Activated T-helper 2 cell treated with anti-CD3 and anti-CD28 coated beads, Interferon-gamma antibody, Interleukin-2, Interleukin-4, amounts not matched to agents 10 μg/mL and 5 μg/mL and 100 μg/mL, durations not matched to agents 14 hours and 24 hours and 36 hours (primary cell): ENCODE results near the gene SRSF3. TPM values are rescaled to one million over a fixed set of nuclear protein-coding genes. Genes with fewer than 3 reads are reported as not detected.
"Not testable (repeated sequence)": the region's sequence is repeated elsewhere in the genome, so short reads cannot be mapped to it uniquely, and the experiment has no call there.

ENCODE experiments used
- DNase-seq: peaks from one replicate; pipeline ENCODE4 v3.0.0; 2021; ENCODE audit warnings: low spot score
- H3K27ac Mint-ChIP-seq: one replicate; pipeline ENCODE4 v1.8.0; 2021; ENCODE audit warnings: mixed read lengths
- H3K27me3 Mint-ChIP-seq: one replicate; pipeline ENCODE4 v1.8.0; 2021; ENCODE audit warnings: low read depth, mixed read lengths
- H3K36me3 Mint-ChIP-seq: one replicate; pipeline ENCODE4 v1.8.0; 2021; ENCODE audit warnings: low read depth, mixed read lengths
- H3K4me1 Mint-ChIP-seq: one replicate; pipeline ENCODE4 v1.8.0; 2021; ENCODE audit warnings: low read depth, mixed read lengths
- H3K4me3 Mint-ChIP-seq: one replicate; pipeline ENCODE4 v1.8.0; 2021; ENCODE audit warnings: low read depth, mild to moderate bottlenecking, moderate library complexity, mixed read lengths
- H3K9me3 Mint-ChIP-seq: one replicate; pipeline ENCODE4 v1.8.0; 2021; ENCODE audit warnings: mixed read lengths
- intact Hi-C: fragments of 100-400 bp; cut with micrococcal nuclease; formaldehyde crosslinking; loops from one replicate; pipeline ENCODE4 v1.15.1; 2023
- total RNA-seq: library from RNA; stranded (reverse); gene quantifications from 2 replicates; pipeline ENCODE4 v1.2.3, GENCODE V29; 2022

Gene SRSF3
- total RNA-seq, 1 donor from 2014 or later: 512 TPM

DNA sequence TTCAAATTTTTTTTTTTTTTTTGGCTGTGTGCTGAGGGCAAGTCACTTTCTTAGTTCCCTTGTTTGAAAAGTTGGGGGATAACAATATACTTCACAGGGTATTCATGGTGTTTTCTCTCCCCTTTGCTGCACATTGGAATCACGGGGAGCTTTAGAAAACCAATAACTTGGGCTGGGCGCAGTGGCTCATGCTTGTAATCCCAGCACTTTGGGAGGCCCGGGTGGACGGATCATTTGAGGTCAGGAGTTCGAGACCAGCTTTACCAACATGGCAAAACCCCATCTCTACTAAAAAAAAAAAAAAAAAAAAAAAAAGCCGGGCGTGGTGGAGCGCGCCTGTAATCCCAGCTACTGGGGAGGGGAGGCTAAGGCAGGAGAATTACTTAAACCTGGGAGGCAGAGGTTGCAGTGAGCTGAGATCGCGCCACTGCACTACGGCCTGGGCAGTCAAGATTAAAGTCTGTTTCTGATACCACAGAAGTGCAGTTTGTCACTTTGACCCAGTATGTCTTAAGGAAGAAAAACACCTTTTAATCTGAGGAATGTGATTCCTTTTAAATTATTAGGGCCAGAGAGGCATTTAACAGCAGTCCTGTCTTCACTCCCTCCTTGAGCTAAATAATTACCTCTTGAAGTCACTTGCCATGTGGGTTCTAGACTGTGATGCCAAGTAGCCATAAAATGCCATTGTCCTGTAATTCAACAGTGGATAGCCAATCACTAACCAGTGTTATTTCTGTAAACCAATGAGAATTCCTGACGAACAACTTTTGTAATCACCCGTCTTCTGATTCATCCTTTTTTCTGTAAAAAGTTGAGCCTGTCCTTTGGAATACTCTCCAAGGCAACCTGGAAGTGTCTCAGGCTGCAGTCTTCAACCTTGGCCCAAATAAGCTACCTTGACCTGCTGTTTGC is 16.1 kb downstream of the SRSF3 start:
- H3K4me1 Mint-ChIP-seq: peaks cover 24% of the 10 kb centered on the region
- intact Hi-C loops: no loop called here
- peaks cover 81% of the 10 kb centered on the region for H3K36me3 Mint-ChIP-seq
- no peaks in the 10 kb centered on the region for H3K9me3 Mint-ChIP-seq
- DNase-seq: no peak
- H3K27me3 Mint-ChIP-seq: no peaks in the 10 kb centered on the region
- H3K4me3 Mint-ChIP-seq: no peak overlapping the region
- peak overlapping the region; percentile 73 for H3K27ac Mint-ChIP-seq

DNA sequence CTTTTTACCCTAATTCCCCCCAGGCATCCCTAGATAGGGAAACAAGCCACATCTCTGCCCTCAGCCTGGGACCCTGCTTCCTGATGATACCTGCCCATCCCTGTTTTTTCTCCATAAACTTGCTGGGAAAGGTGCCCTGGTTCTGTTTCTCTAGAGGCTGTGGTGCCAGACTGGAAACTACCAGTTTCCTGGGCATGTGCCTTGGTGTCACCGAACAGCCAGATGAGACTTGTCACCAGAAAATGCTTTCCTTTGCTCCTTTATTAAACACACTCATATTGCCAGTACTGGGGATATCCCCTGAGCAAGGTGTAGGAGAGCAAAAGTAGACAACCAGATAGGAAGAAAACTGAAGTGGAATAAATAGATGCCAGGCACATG is 16.8 kb downstream of the SRSF3 start:
- no peak for DNase-seq
- H3K9me3 Mint-ChIP-seq: no peaks in the 10 kb centered on the region
- peak overlapping the region; percentile 68 for H3K27ac Mint-ChIP-seq
- intact Hi-C loops: no loop called here
- peaks cover 21% of the 10 kb centered on the region for H3K4me1 Mint-ChIP-seq
- H3K36me3 Mint-ChIP-seq: peaks cover 78% of the 10 kb centered on the region
- H3K4me3 Mint-ChIP-seq: no peak overlapping the region
- H3K27me3 Mint-ChIP-seq: no peaks in the 10 kb centered on the region

DNA sequence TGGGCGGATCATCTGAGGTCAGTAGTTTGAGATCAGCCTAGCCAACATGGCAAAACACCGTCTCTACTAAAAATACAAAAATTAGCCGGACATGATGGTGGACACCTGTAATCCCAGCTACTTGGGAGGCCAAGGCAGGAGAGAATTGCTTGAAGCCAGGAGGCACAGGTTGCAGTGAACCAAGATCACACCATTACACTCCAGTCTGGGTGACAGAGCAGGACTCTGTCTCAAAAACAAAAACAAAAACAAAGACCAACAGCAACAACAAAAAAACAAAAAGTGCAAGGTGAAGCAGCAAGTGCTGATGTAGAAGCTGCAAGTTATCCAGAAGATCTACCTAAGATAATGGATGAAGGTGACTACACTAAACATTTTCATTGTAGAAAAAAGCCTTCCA is 17.5 kb downstream of the SRSF3 start:
- H3K4me3 Mint-ChIP-seq, DNase-seq, H3K27me3 Mint-ChIP-seq, H3K9me3 Mint-ChIP-seq, intact Hi-C loops: not testable (repeated sequence)
- H3K36me3 Mint-ChIP-seq: peaks cover 72% of the 10 kb centered on the region
- H3K4me1 Mint-ChIP-seq: peaks cover 21% of the 10 kb centered on the region
- H3K27ac Mint-ChIP-seq: peak overlapping the region; percentile 52

DNA sequence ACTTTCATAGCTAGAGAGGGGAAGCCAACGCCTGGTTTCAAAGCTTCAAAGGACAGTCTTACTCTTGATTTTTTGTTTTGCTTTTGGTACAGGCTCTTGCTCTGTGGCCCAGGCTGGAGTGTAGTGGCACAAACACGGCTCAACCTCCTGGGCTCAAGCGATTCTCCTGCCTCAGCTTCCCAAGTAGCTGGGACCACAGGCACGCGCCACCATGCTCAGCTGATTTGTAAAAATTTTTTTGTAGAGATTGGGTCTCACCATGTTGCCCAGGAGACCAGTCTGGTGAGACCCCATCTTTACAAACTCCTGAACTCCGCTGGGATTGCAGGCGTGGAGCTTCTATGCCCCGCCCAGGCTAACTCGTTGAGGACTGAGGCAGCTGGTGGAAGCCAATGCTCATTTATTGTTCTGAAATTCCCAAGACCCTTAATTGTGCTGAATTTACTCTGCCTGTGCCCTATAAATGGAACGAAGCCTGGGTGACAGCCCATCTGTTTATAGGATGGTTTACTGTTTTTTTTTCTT is 18.0 kb downstream of the SRSF3 start:
- Mint-ChIP-seq H3K27ac (no peak overlapping the region), H3K4me3 (no peak overlapping the region), H3K9me3 (no peaks in the 10 kb centered on the region), H3K36me3 (peaks cover 69% of the 10 kb centered on the region), H3K4me1 (peaks cover 21% of the 10 kb centered on the region), H3K27me3 (no peaks in the 10 kb centered on the region)
- intact Hi-C loops: no loop called here
- DNase-seq: no peak

DNA sequence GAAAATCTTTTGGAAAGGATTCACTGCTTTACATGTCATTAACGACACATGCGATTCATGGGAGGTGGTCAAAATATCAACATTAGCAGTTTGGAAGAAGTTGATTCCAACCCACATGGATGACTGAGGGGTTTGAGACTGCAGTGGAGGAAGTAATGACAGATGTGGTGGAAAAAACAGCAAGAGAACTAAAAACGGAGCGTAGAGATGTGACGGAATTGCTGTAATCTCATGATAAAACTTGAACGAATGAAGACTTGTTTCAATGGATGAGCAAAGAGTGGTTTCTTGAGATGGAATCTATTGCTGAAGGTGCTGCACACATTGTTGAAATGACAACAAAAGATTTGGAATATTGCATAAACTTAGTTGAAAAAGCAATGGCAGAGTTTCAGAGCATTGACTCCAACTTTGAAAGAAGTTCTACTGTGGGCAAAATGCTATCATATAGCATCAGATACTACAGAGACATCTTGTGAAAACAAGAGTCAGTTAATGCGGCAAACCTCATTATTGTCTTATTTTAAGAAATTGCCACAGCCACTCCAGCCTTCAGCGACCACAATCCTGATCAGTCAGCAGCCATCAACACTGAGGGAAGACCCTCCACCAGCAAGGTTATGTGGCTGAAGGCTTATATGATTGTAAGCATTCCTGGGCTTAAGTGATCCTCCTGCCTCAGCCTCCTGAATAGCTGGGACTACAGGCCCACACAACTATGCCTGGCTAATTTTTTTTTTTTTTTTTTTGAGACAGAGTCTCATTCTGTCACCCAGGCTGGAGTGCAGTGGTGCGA is 19.2 kb downstream of the SRSF3 start:
- H3K36me3 Mint-ChIP-seq: peaks cover 56% of the 10 kb centered on the region
- no peaks in the 10 kb centered on the region for H3K9me3 Mint-ChIP-seq
- H3K27me3 Mint-ChIP-seq: no peaks in the 10 kb centered on the region
- H3K27ac Mint-ChIP-seq: peak overlapping the region; percentile 16
- intact Hi-C loops: no loop called here
- no peak overlapping the region for H3K4me3 Mint-ChIP-seq
- H3K4me1 Mint-ChIP-seq: peaks cover 16% of the 10 kb centered on the region
- no peak for DNase-seq

DNA sequence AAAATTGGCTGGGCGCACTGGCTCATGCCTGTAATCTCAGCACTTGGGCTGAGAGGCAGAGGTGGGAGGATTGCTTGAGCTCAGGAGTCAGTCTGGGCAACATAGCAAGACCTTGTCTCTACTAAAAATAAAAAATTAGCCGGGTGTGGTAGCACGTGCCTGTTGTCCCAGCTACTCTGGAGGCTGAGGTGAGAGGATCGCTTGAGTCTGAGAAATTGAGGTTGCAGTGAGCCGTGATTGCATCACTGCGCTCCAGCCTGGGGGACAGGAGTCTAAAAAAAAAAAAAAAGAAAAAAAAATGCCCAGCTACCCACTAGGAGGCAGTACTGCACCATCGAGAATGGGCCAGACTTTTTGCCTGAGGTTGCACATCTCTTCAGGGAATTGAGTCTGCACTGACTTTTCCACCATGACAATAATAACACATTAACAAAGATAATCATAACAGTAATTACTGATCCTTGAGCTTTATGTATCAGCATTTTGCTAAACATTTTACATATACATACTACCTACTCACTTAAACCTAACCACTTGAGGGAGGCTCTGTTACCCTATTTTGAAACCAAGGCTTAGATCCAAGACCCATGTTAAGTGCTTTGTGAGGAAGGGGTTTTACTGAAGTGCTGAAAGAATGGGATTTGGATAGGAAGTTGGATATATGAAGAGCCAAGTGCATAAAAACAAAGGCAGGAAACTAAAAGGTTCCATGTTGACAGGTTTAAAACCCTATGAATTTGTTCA is 21.0 kb downstream of the SRSF3 start:
- peaks cover 11% of the 10 kb centered on the region for H3K4me1 Mint-ChIP-seq
- H3K27me3 Mint-ChIP-seq: no peaks in the 10 kb centered on the region
- no peaks in the 10 kb centered on the region for H3K9me3 Mint-ChIP-seq
- H3K27ac Mint-ChIP-seq: no peak overlapping the region
- intact Hi-C loops: no loop called here
- peaks cover 41% of the 10 kb centered on the region for H3K36me3 Mint-ChIP-seq
- no peak overlapping the region for H3K4me3 Mint-ChIP-seq
- DNase-seq: peak; percentile 22

DNA sequence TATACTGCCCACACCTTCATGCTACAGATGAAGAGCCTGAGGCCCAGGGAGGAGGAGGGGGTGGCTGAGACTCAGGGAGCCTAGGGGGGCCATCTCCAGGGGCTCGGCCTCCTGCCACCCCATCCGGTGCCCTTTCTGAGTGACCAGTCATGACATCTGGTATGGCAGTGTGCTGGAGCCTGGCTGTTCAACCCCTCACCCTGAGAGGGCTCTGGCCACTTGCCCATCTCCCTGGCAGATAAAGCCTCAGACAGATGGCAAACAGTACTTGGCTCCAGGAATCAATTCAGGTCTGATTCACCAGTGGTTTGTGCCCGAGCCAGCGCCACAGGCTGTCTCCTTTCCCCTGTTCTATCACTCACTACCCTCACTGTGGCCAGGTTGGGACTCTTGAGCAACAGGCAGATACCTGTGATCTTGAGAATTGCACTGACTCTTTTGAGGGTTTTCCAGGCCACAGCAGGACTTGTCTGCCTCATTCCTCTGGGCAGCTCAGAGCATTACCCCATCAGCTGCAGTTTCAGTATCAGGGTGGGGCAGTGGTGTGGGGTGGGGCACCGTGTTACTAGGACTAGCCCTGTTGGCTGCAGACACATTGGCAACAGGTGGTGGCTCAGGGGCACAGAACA is 22.8 kb downstream of the SRSF3 start:
- intact Hi-C loops: no loop called here
- H3K4me1 Mint-ChIP-seq: peaks cover 5% of the 10 kb centered on the region
- H3K36me3 Mint-ChIP-seq: peaks cover 24% of the 10 kb centered on the region
- DNase-seq: no peak
- H3K9me3 Mint-ChIP-seq: no peaks in the 10 kb centered on the region
- no peak overlapping the region for H3K4me3 Mint-ChIP-seq
- no peak overlapping the region for H3K27ac Mint-ChIP-seq
- H3K27me3 Mint-ChIP-seq: no peaks in the 10 kb centered on the region

DNA sequence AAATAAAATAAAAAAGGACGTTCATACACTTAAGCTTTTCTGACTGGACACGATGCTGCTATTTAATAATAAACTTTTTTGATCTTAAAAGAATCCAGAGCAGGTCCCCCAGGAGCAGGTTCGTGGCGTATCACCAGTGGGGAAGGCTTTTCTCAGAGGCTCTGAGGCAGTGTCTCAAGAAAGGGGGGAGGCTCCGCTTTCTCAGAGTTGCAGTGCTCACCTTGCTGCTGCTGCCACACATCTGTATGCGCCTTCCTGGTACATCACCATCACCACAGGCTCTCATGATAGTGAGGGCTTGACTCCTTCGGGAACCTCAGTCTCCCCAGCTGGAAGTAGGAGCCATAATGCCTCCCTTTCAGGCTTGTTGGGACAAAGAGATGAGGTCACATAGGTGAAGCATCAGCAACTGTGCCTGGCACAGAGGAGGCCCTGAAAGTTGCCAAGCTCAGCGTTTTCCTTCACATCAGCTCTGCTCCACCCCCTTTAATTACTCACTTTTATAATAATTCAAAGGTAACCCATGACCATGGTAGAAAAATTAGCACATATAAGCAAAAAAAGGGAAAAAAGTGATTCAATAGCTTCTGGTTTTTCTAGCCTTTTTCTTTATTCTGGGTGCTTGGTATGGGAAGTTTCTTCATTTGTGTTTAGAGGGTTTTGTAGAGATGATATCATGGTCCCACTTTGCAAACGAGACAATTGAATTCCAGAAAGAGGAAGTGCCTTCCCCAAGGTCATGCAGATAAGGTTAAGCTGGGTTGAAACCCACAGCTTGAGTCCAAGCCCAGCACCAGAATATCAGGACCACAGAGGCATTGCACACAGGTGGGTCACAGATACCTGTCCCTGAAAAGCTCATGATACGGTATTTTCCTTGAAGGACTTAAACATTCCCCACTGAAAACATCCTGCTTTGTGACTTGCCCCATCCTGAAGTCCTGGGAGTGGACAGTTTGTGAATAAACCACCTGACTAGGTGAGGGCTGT is 24.5 kb downstream of the SRSF3 start:
- no peak overlapping the region for H3K27ac Mint-ChIP-seq
- H3K36me3 Mint-ChIP-seq: peaks cover 9% of the 10 kb centered on the region
- peaks cover 15% of the 10 kb centered on the region for H3K4me1 Mint-ChIP-seq
- no peaks in the 10 kb centered on the region for H3K27me3 Mint-ChIP-seq
- no peaks in the 10 kb centered on the region for H3K9me3 Mint-ChIP-seq
- no peak for DNase-seq
- intact Hi-C loops: no loop called here
- H3K4me3 Mint-ChIP-seq: no peak overlapping the region

DNA sequence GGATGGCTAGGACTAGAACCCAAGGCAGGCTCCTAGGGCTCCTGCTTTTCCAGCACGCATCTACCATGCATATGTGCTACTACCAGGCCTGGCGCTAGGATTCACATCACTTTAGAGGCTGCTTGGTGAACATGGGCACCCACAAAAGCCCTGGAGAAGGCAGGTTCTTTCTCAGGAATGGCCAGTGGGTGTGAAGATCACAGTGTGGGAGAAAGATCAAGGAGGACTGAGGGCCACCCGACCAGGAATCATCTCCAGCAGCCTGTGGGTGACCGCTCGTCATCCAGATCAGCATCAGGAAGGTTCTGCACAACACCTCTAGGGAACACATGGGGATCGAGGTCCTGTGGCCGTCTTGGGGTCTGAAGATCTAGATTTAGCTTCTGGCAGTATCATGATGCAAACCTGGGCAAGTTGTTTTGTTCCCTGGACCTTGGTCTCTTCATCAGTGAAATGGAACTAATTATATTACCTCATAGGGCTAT is 27.3 kb downstream of the SRSF3 start:
- Mint-ChIP-seq H3K27me3 (no peaks in the 10 kb centered on the region), H3K36me3 (no peaks in the 10 kb centered on the region), H3K9me3 (no peaks in the 10 kb centered on the region), H3K4me1 (peaks cover 17% of the 10 kb centered on the region), H3K4me3 (no peak overlapping the region), H3K27ac (no peak overlapping the region)
- no peak for DNase-seq
- intact Hi-C loops: no loop called here

DNA sequence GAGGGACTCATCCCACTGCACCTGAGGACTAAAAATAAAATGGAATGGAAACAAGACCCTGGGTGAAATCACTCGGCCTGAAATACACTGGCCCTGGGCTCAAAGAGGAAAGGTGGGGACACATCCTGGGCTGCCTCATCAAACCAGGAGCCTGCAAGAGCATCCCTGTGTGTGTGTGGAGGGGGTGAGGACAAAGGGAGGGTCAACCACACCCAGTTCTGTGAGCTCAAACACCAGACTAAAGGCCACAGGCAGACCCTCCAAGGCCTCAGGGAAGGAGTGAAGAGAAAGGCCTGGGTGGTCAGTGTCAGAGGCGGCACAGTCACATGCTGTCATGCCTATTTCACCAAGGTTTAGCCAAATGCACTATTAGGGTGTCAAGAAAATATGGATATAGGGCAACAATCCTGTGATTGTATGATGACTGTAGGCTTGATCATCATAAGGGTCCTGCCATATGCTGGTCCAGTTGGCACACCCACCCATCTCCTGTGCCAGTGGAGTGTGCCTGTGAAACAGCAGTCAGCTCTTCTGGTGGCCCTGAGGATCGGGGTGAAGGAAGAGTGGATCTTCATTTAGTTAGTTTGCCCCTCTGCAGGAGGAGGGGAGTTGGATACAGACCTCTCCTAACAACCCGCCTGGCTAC is 28.9 kb downstream of the SRSF3 start:
- no peak for DNase-seq
- no peaks in the 10 kb centered on the region for H3K27me3 Mint-ChIP-seq
- H3K4me3 Mint-ChIP-seq: no peak overlapping the region
- no peaks in the 10 kb centered on the region for H3K36me3 Mint-ChIP-seq
- intact Hi-C loops: loop anchor here (1.0 kb wide), 2 partner anchors 57 to 136 kb away; no protein-coding TSS in a partner anchor
- peak overlapping the region; percentile 51 for H3K27ac Mint-ChIP-seq
- H3K4me1 Mint-ChIP-seq: peaks cover 21% of the 10 kb centered on the region
- no peaks in the 10 kb centered on the region for H3K9me3 Mint-ChIP-seq
